K562 (cell line): ENCODE data around the gene TTLL3. TPM values are rescaled to one million over a fixed set of nuclear protein-coding genes. Genes with fewer than 3 reads are reported as not detected.
A peak's percentile ranks its signal among the peaks of the same experiment; 100 is the strongest.

Experiments
- ARID2 ChIP-seq: fragments of 450-650 bp; IDR thresholded peaks from 2 replicates; pipeline ENCODE4 v1.6.1; 2017; ENCODE audit warnings: antibody characterized with exemption, mild to moderate bottlenecking
- ARID4B ChIP-seq: sonication (generic); formaldehyde crosslinking; IDR thresholded peaks from 2 replicates; pipeline ENCODE4 v1.8.0; 2022; ENCODE audit warnings: mild to moderate bottlenecking, missing genetic modification reagents
- ATF1 ChIP-seq, 2 experiments: fragments of 450-650 bp in 1 of 2; IDR thresholded peaks; 2 replicates each; pipeline ENCODE4 v1.6.1; 2016; ENCODE audit warnings: missing compliant biosample characterization in 1 of 2, missing genetic modification characterization in 1 of 2
- BRF2 ChIP-seq: IDR thresholded peaks from 3 replicates; pipeline ENCODE4 v1.6.1; 2011; ENCODE audit warnings: borderline replicate concordance, mild to moderate bottlenecking; ENCODE audit not compliant: insufficient read length, insufficient read depth
- CBFA2T2 ChIP-seq: fragments of 450-650 bp; conservative IDR thresholded peaks from 2 replicates; pipeline ENCODE4 v1.6.1; 2017; ENCODE audit warnings: mild to moderate bottlenecking
- CEBPB ChIP-seq: fragments of 450-650 bp; IDR thresholded peaks from 2 replicates; pipeline ENCODE4 v1.6.1; 2016; ENCODE audit warnings: missing genetic modification characterization, missing compliant biosample characterization
- E2F1 ChIP-seq: sonication (generic); formaldehyde crosslinking; IDR thresholded peaks from 2 replicates; pipeline ENCODE4 v1.8.1; 2023; ENCODE audit warnings: mild to moderate bottlenecking, missing genetic modification reagents, moderate library complexity
- HCFC1 ChIP-seq: IDR thresholded peaks from 2 replicates; pipeline ENCODE4 v1.6.1; 2012; ENCODE audit warnings: low read depth, low read length, improper control_type of control experiment
- KDM1A ChIP-seq, 2 experiments: fragments of 450-650 bp; IDR thresholded peaks; 2 replicates each; pipeline ENCODE4 v1.6.1; 2016; ENCODE audit warnings: mild to moderate bottlenecking in 2 of 2
- LEF1 ChIP-seq: fragments of 450-650 bp; IDR thresholded peaks from 2 replicates; pipeline ENCODE4 v1.6.1; 2016; ENCODE audit warnings: mild to moderate bottlenecking
- NFATC3 ChIP-seq: fragments of 450-650 bp; IDR thresholded peaks from 2 replicates; pipeline ENCODE4 v1.6.1; 2017; ENCODE audit warnings: mild to moderate bottlenecking
- RNF219 ChIP-seq: fragments of 250-450 bp; sonication (Bioruptor Pico); IDR thresholded peaks from 2 replicates; pipeline ENCODE4 v1.5.0; 2022; ENCODE audit warnings: mild to moderate bottlenecking
- SOX6 ChIP-seq: fragments of 450-650 bp; IDR thresholded peaks from 2 replicates; pipeline ENCODE4 v1.6.1; 2014; ENCODE audit warnings: mild to moderate bottlenecking
- SRSF3 ChIP-seq: fragments of 200-400 bp; formaldehyde crosslinking; IDR thresholded peaks from 2 replicates; pipeline ENCODE4 v1.6.1; 2016; ENCODE audit warnings: mild to moderate bottlenecking, low read length, moderate library complexity; ENCODE audit not compliant: insufficient read depth
- ZC3H8 ChIP-seq: fragments of 450-650 bp; IDR thresholded peaks from 2 replicates; pipeline ENCODE4 v1.6.1; 2017
- ZNF3 ChIP-seq: fragments of 250-450 bp; sonication (Bioruptor Pico); IDR thresholded peaks from 2 replicates; pipeline ENCODE4 v1.5.0; 2021; ENCODE audit warnings: mild to moderate bottlenecking, moderate library complexity
- ZNF384 ChIP-seq: IDR thresholded peaks from 2 replicates; pipeline ENCODE4 v1.6.1; 2012; ENCODE audit warnings: low read depth, low read length, improper control_type of control experiment
- ZNF583 ChIP-seq: fragments of 250-450 bp; sonication (Bioruptor Pico); IDR thresholded peaks from 2 replicates; pipeline ENCODE4 v1.4.0; 2020
- ZNF699 ChIP-seq: fragments of 250-450 bp; sonication (Bioruptor Pico); IDR thresholded peaks from 2 replicates; pipeline ENCODE4 v1.8.0; 2021; ENCODE audit warnings: mild to moderate bottlenecking, moderate library complexity; ENCODE audit not compliant: insufficient replicate concordance
- ZNF79 ChIP-seq: fragments of 250-450 bp; sonication (Bioruptor Pico); IDR thresholded peaks from 2 replicates; pipeline ENCODE4 v1.4.0; 2020; ENCODE audit warnings: low read depth, mild to moderate bottlenecking, moderate library complexity
- ZNF830 ChIP-seq: fragments of 250-450 bp; sonication (Bioruptor Pico); IDR thresholded peaks from 2 replicates; pipeline ENCODE4 v1.5.0; 2021; ENCODE audit warnings: mild to moderate bottlenecking
- polyA plus RNA-seq, 8 experiments: library from polyadenylated mRNA; depleted of rRNA in 4 of 8; stranded (reverse) in 5 of 8; unstranded in 3 of 8; fragments of >200 nt; fragmentation: Nextera tagmentation in 2 of 8; fragmentation: Illumina TruSeq in 1 of 8; extraction: Ambion mirVana in 2 of 8; extraction: Trizol in 1 of 8; gene quantifications; 2 replicates each; pipeline versions ENCODE4 v1.2.1 to v1.2.3, GENCODE V29; 2011 to 2014; ENCODE audit warnings: inconsistent platforms in 1 of 8, missing spikeins in 1 of 8
- total RNA-seq, 7 experiments: library from RNA; depleted of rRNA in 6 of 7; stranded (reverse); fragments of >200 nt in 6 of 7; fragmentation: Illumina TruSeq in 2 of 7; extraction: Trizol in 2 of 7; gene quantifications; 2 replicates each; pipeline versions ENCODE4 v1.2.1 to v1.2.3, GENCODE V29; 2011 to 2021; ENCODE audit warnings: low replicate concordance in 1 of 7

Gene TTLL3
- total and polyA plus RNA-seq, 9 of the 15 experiments (the other 6 are each of a cell fraction or from before 2014, with no cell fraction given), result 8.9 to 106 (median 33.2) TPM

GRCh38 chr3:9862391-9863057, 52.5 kb downstream of the TTLL3 start (continued):
- TF ChIP-seq SRSF3 (no peak), ARID2 (no peak), RNF219 (CRISPR knock-in tag) (no peak), E2F1 (CRISPR knock-in tag) (peak; percentile 65; the same call in 1 of the 2 replicates), ZNF384 (peak; percentile 51; the same call in 1 of the 2 replicates), BRF2 (no peak), KDM1A (IDR thresholded peaks at IDR 0.05) (no peak), ZNF79 (no peak), HCFC1 (peak; percentile 66), LEF1 (no peak), NFATC3 (no peak), SOX6 (peak; percentile 66), ZC3H8 (0 out of 2 replicates have a peak, but pooled peaks have one; percentile 16), ZNF830 (CRISPR knock-in tag) (no peak), CEBPB (tag) (no peak), CBFA2T2 (no peak), ZNF699 (no peak), ZNF583 (CRISPR knock-in tag) (no peak; the same call in 1 of the 2 replicates), ARID4B (0 out of 2 replicates have a peak, but pooled peaks have one; percentile 39), ZNF3 (CRISPR knock-in tag) (no peak), ATF1 (CRISPR knock-in tag; IDR thresholded peaks at IDR 0.05) (no peak), ATF1 (tag; IDR thresholded peaks at IDR 0.05) (no peak)
